Measurements from ENCODE around the gene ADCY1. TPM values are rescaled to one million over a fixed set of nuclear protein-coding genes. Genes with fewer than 3 reads are reported as not detected.

The ADCY1 gene
- polyA plus RNA-seq, 1 donor (not counting 4 experiments of a cell fraction or from before 2014, with no cell fraction given), result 0.54 TPM

GRCh38 chr7:45650404-45651394, 76.5 kb downstream of the ADCY1 start:
- Histone ChIP-seq H3K9me3 (ENCODE audit: control insufficient read depth, low read depth, low read length) (no peaks in the 10 kb centered on the region), H3K4me2 (ENCODE audit: control insufficient read depth, extremely low read depth, insufficient read depth, low read depth, low read length) (no peak overlapping the region), H3K9me1 (ENCODE audit: control insufficient read depth, extremely low read depth, insufficient read depth, low read length) (no peaks in the 10 kb centered on the region), H2AFZ (ENCODE audit: control insufficient read depth, low read length) (no peak overlapping the region), H3K36me3 (ENCODE audit: control insufficient read depth in 2 of 2, extremely low read depth in 1 of 2, insufficient read depth in 2 of 2, low read length in 2 of 2) (no peaks in the 10 kb centered on the region), H3K27ac (ENCODE audit: control insufficient read depth, insufficient read depth, low read length) (no peak overlapping the region), H4K20me1 (ENCODE audit: control insufficient read depth, extremely low read depth, insufficient read depth, low read length) (no peaks in the 10 kb centered on the region), H3K27me3 (ENCODE audit: control insufficient read depth, extremely low read depth, insufficient read depth, low read length) (no peaks in the 10 kb centered on the region), H3K4me3 (ENCODE audit: control insufficient read depth in 2 of 3, extremely low read depth in 1 of 3, insufficient read depth in 2 of 3, low read depth in 1 of 3, low read length in 3 of 3) (no peak overlapping the region), H3K9ac (ENCODE audit: control insufficient read depth, extremely low read depth, insufficient read depth, low read length) (no peak overlapping the region), H3K4me1 (ENCODE audit: control insufficient read depth, extremely low read depth, insufficient read depth, low read length) (no peaks in the 10 kb centered on the region), H3K79me2 (ENCODE audit: control insufficient read depth, insufficient read depth, low read length) (no peaks in the 10 kb centered on the region)
- FAIRE-seq, result no peak
- dilution Hi-C loops (cut with MboI; ENCODE audit: extremely low pct_ligation_motif_present, low sequenced_read_pairs), result no loop called here
- TF ChIP-seq CTCF (optimal IDR thresholded peaks at IDR 0.05 in 1 of 3, IDR thresholded peaks at IDR 0.05 in 1 of 3, conservative IDR thresholded peaks at IDR 0.05 in 1 of 3; ENCODE audit: extremely low read depth in 1 of 3, insufficient read depth in 2 of 3, low read length in 3 of 3), result no peak
- no peak for DNase-seq (ENCODE audit: low read depth, low spot score)

- Histone ChIP-seq H3K27ac (ENCODE audit: control insufficient read depth, insufficient read depth, low read length) (no peak overlapping the region), H3K27me3 (ENCODE audit: control insufficient read depth, extremely low read depth, insufficient read depth, low read length) (no peaks in the 10 kb centered on the region), H3K36me3 (ENCODE audit: control insufficient read depth in 2 of 2, extremely low read depth in 1 of 2, insufficient read depth in 2 of 2, low read length in 2 of 2) (no peaks in the 10 kb centered on the region), H3K4me1 (ENCODE audit: control insufficient read depth, extremely low read depth, insufficient read depth, low read length) (no peaks in the 10 kb centered on the region), H3K9me1 (ENCODE audit: control insufficient read depth, extremely low read depth, insufficient read depth, low read length) (no peaks in the 10 kb centered on the region), H3K79me2 (ENCODE audit: control insufficient read depth, insufficient read depth, low read length) (no peaks in the 10 kb centered on the region), H3K9ac (ENCODE audit: control insufficient read depth, extremely low read depth, insufficient read depth, low read length) (no peak overlapping the region), H3K4me3 (ENCODE audit: control insufficient read depth in 2 of 3, extremely low read depth in 1 of 3, insufficient read depth in 2 of 3, low read depth in 1 of 3, low read length in 3 of 3) (no peak overlapping the region), H4K20me1 (ENCODE audit: control insufficient read depth, extremely low read depth, insufficient read depth, low read length) (no peaks in the 10 kb centered on the region), H2AFZ (ENCODE audit: control insufficient read depth, low read length) (no peak overlapping the region), H3K9me3 (ENCODE audit: control insufficient read depth, low read depth, low read length) (no peaks in the 10 kb centered on the region), H3K4me2 (ENCODE audit: control insufficient read depth, extremely low read depth, insufficient read depth, low read depth, low read length) (no peak overlapping the region)
- FAIRE-seq (no peak), DNase-seq (ENCODE audit: low read depth, low spot score) (no peak)
- no peak for TF ChIP-seq CTCF (optimal IDR thresholded peaks at IDR 0.05 in 1 of 3, IDR thresholded peaks at IDR 0.05 in 1 of 3, conservative IDR thresholded peaks at IDR 0.05 in 1 of 3; ENCODE audit: extremely low read depth in 1 of 3, insufficient read depth in 2 of 3, low read length in 3 of 3)
- no peak for TF ChIP-seq EZH2 (IDR thresholded peaks at IDR 0.05; ENCODE audit: low read length)
- dilution Hi-C loops (cut with MboI; ENCODE audit: extremely low pct_ligation_motif_present, low sequenced_read_pairs), result no loop called here
Observed at GRCh38 chr7:45651540-45651939, 77.4 kb downstream of the ADCY1 start.
